GM21576 (cell line): Measurements from ENCODE around the gene SERPINI1.
"Not testable (repeated sequence)": the region's sequence is repeated elsewhere in the genome, so short reads cannot be mapped to it uniquely, and the experiment has no call there.

Experiments
- ATAC-seq: cut with Tn5 transposase; IDR thresholded peaks from one replicate; pipeline ENCODE4 v1.9.1; 2021; ENCODE audit warnings: mild to moderate bottlenecking, moderate library complexity; ENCODE audit not compliant: unreplicated experiment

SERPINI1 gene

DNA sequence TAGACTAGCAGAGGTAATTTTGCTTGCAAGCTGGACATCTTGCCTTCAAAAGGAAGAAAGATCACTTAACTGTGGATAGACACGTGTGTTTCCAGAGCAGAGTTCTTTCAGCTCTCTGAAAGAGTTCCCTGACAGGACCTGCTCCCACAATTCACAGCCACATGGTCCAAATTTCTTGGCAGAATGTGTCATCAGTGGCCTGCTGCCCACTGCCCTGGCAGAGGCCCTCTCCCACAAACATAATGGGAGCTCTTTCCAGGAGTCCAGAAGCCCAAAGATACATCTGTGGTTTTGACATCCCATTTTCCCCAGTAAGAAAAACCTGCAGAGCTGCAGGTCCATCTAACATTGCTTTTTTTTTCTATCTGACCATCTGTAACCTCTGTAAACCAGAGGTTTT is 48.3 kb downstream of the SERPINI1 start:
- no peak for ATAC-seq

DNA sequence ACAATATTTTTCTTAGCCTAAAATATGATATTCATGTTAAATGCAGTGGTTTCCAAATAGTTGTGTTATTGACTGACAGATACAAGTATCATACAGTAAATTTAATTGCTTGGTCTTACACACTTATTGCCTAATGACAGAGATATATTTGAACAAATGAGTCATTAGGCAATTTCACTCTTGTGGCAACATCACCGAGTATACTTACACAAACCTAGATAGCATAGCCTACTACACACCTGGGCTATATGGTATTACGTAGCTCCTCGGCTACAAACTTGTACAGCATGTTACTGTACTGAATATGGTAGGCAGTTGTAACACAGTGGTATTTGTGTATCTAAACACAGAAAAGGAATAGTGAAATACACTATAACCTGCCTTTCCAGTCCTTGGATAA is 50.3 kb downstream of the SERPINI1 start:
- no peak for ATAC-seq

DNA sequence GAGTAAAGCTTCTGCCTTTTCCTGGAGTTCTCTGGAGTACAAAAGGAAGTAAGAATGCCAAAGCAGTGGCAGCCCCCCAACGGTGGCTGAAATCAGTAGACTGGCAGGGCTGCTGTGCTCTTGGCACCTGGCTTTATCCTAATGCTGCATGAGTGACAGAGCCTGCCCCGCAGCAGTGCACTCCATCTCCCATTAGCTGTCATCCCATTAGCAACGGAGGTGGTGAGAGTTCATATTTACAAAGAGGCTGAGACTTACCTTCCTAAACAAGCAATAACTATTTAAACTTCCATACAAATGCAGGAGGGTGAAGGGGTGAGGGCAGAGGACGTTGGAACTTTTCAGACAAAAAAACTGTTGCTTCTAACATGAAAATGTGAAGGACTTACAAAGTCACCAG is 51.9 kb downstream of the SERPINI1 start:
- ATAC-seq, result no peak

DNA sequence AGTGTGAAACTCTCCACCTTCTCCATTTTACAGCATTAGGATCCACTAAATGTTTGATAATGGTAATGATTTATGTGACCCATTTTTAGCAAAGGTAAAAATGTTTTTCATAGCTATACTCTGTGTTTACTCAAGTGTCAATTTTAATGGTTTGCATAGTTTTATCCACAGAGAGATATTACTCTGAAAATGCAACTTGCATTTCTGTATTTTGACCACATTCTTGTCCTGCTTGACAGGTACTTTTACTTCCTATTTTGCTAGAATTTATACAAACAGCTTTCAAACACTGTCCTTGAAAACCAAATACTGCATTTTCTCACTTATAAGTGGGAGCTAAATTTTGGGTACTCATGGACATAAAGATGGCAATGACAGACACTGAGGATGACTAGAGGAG is 62.9 kb downstream of the SERPINI1 start:
- ATAC-seq, result peak; percentile 82

DNA sequence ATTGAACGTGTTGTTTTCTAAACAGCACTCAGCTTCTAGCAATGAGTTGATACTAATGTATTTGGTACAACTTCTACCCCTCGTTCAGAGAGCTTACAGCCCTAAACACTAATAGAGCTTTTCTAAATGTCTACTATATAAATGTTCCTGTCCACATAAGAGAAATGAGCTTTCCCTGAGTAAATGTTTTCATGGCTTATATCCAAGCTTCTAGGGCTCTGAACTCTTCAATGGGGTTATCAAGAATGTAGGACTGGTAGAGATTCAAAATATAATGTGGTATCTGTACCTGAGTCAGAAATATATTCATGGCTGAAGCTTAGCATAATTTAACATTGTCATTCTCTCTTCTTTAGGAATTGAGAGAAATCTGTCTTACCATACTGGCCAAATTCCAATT is 73.4 kb downstream of the SERPINI1 start:
- ATAC-seq, result no peak

DNA sequence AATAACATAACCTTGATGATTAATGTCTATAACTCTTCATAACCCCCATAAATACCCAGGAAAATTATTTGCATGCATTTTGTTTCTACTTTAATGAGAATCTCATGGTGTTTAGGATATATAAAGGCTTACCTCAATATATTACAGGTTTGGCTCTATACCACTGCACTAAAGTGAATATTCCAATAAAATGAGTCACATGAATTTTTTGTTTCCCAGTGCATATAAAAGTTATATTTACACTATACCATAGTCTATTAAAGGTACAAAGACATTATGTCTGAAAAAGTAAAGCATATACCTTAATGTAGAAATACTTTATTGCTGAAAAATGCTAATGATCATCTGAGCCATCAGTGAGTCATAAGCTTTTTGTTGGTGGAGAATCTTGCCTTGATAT is 74.7 kb downstream of the SERPINI1 start:
- no peak for ATAC-seq

DNA sequence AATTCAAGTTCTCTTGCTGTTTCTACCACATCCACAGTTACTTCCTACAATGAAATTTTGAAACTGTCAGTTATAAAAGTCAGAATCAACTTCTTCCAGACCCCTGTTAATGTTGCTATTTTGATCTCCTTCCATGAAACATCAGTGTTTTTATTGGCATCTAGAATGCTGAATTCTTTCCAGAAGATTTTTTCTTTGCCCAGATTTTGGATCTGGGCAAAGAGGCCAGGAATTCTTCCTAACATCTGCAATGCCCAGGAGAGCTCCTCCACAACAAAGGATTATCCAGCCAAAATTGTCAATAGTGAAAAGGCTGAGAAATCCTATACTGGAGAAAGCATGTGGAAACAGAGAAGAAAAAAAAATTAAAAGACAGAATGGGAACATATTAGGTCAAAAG is 75.5 kb downstream of the SERPINI1 start:
- no peak for ATAC-seq

DNA sequence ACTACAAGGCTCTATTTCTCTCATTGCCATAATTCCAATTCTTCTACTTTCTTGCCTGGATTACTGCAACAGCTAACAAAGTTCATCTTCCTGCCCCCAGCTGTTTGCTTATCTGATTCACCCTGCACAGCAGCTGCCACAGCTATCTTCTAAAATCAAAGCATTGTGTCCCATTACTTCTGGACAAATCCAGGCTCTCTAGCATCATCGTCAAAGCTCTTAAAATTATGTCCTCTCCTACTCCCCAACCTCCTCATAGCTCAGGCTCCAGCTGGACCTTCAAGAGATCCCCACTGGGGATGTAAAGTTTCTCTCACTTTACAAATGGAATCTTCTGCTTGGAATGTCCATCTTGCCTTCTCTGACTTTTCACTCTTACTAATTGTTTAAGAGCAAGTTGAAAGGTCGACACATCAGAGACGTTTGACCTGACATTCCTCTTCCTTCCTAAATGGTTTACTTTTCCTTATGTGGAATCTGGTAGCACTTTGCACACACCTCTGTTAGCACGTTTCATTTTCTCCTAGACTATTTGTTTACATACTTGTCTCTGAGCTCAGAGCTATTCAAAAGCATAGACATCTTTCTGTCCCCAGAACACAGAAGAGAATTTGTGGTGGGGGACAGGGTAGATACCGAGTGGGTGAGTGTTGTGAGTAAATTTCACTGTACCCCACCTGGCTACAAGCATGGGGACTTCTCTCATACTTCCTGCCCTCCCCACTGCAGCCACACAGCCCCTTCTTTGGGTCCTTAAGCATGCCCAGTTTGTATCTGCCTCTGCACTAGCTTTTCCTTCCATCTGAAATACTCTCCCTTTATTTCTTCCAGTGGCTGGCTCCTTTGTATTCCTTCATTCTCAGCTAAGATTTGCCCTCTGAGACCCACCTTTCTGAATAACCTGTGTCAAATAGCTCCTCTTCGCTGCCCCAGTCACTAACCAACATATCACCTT is 77.9 kb downstream of the SERPINI1 start:
- no peak for ATAC-seq

DNA sequence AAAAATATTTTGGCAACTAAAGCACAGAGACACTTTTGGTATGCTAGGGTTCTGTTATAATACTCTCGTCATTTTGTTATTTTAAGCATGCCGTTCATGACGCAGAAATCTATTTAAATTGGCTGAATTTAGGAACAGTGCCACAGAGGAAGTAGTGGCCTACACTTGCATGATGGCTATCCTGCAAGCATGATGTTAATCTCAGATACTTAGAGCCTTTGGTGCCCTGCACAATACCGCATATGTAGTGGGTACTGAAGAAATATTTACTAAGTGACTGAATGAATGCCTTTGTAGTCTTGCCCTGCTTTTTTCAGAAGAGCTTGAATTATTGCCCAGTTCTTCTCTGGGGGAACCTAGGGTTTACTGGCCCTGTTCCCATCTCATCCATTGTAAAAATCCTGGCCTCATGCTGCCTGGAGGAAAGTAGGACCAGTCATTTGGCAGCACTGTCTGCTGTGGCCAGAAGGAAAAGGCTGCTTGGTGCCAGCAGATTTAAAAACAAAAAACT is 79.0 kb downstream of the SERPINI1 start:
- ATAC-seq, result no peak

DNA sequence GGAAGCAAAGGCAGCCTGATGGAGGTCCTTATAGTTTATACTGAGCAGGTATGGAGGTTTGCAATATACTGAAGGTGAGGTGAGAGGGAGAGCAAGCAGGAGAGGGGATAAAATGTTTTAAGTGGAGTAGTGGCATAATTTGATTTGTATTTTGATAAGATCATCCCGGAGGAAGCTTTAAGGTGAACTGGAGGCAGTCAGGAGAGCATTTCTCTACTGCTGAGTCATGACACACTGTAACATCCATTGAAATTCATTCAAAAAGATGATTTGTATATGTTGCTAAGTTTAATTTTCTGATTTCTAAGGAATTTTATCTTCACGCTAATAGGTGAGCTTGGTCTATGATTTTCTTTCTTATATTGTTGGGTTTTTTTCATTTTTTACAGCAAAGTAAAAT is 81.4 kb downstream of the SERPINI1 start:
- ATAC-seq, result no peak

DNA sequence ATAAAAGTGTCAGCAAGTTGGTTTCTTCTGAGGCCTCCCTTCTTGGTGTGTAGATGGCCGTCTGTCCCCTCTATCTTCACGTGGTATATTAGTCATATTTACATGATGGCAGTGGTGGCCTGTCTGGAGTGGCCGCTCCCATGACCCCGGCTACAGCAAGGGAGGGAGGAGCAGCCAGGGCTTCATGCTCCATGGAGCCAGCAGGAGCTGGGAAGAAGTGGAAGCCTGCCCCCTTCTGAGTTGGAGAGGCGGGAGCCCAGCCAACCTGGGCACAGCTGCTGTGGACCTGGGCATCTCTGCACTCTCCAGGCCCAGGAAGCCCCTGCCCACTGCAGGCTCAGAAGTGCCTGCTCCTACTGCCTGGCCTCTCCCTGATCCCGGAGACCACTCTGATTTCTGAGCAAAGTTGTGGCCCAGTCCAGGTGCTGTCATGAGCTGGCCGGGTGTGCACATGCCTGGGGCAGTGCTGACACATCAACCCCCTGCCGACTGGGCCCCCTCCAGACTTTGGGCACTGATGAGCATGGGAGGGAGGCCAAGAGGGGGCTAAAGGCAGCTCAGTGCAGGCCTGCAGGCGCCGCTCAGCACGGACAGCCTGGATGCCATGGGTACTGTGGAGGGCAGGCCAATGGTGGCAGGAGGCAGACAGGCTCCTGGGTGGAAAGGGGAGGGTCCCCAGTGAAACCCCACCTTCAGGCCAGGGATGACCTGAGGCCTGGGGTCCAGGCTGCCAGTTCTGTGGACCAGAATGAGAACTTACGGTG is 84.8 kb downstream of the SERPINI1 start:
- ATAC-seq, result no peak

DNA sequence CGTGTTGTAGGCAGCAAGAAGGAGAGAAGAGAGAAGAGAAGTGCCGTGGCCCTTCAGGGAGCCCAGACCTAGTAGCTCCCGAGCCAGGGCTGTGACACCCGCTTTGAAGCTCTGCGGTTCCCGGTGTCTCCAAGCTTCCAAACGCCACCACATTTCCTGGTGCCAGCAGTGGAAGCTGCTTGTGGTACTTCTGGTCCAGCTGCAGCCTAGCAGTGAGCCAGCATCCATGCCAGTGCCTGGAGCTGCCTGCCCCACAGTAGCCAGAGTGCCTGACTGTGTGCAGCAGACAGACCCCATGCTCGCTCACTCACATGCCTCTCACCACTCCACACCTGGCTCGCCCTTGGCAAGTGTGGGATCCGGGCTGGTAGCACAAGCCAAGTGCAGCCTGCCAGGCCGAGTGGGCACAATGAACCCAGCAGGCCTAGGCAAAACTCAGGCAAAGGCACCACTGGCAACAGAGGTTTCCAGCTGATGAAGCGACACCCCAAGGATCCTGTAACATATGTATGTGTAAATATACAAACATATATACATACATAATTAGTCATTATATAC is 85.8 kb downstream of the SERPINI1 start:
- ATAC-seq, result no peak

DNA sequence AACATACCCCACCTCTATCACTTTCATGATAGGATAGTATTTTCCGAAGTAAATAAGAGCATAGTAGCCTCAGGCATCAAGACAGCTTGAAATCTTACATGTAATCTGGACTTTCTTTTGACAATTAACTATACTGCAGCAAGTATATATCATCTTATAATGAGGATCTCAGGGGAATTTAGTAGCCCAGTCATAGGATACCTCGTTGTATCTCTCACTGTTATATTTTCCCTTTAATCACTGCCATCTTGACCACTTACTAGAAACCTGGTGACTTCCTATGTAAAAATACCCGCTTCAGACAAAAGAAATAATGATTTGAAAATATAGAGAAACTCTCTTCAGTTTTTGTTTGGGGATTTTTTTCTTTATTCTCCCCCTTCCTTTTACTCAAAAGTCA is 88.2 kb downstream of the SERPINI1 start:
- ATAC-seq, result no peak

DNA sequence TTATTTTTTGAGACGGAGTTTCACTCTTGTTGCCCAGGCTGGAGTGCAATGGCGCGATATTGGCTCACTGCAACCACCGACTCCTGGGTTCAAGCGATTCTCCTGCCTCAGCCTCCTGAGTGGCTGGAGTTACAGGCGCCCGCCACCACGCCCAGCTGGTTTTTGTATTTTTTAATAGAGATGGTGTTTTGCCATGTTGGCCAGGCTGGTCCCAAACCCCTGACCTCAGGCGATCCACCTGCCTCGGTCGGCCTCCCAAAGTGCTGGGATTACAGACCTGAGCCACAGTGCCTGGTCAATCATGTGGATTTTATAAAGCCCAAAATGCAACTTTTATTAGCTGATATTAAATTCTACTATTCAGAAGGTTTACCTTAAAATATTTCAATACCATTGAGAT is 92.1 kb downstream of the SERPINI1 start:
- not testable (repeated sequence) for ATAC-seq

DNA sequence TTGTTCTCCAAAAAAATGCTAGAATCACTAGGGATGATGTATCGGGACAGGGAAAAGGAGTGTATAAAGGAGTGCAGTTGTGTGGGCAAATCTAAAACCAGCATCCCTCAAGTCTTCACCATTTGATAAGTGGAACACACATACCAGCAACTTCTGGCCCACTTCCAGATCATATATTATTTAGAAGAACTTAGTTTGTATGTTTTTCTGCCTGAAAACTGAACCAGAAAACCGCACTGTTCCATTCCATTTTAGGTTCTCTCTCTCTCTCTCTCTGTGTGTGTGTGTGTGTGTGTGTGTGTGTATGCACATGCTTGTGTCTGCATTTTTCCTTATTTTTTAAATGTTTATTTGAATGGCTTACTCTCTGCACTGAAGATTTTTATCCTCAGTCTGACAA is 93.5 kb downstream of the SERPINI1 start:
- ATAC-seq, result no peak

DNA sequence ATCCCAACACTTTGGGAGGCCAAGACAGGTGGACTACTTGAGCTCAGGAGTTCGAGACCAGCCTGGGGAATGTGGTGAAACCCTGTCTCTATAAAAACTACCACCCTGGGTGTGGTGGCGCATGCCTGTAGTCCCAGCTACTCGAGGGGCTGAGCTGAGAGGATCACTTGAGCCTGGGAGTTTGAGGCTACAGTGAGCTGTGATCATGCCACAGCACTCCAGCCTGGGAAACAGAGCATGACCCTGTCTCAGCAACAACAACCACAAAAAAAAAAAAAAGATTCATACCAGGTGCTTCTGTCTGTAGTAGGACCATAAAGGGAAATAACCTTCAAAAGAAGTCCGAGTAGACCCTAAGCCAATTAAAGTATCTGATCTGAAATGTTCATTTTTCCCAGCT is 94.5 kb downstream of the SERPINI1 start:
- ATAC-seq, result peak; percentile 73

DNA sequence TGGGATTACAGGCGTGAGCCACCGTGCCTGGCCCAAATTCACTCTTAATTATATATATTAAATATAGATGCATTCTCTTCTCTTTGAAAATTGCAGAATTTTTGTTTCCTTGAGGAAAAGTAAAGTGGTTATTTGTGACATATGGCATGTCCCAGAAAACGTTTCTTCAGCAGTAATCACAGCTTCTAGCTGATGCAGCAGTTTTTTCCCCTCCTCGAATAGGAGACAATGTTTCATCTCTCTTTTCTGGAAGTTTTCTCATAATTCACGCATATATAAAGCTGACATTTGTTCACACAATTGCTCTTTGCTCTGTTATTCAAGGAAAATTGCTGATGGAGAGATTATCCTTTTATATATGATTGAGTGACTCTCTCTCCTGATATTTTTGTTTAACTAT is 99.8 kb downstream of the SERPINI1 start:
- no peak for ATAC-seq

DNA sequence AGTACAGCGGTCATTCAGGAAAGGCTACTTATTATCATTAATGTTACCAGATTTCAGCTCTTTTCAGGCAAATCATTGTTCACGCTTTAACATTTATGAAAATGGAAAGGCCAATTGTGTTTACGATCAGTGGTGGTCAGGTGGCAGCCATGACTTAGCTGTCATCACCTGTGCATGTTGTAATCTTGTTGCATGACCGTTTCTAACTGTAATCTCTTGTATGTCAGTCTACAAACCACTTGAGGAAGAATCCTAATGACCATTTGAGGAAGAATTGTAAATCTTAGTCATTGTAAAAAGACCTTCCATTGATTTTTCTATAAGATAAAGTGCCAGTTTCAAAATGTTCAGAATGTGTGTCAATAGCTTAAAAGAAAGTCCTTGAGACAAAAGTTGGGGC is 100.4 kb downstream of the SERPINI1 start:
- no peak for ATAC-seq

DNA sequence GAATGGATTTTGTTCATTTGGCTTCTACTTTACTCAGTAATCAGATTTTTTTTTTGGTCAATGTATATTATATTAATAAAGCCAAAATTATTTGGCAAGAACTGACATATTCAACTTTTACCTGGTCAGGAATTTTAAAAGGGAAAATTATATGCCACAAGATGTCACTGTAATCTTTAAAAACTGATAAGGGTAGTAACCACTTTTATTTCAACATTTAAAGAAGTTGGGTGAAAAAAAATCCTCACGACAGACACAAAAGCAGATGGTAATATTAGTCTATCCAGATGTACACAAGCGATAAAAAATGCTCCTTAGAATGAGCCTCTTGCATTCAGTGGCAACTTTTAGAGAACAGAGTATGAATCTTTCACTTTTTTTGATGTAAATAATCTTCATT is 101.9 kb downstream of the SERPINI1 start:
- no peak for ATAC-seq

DNA sequence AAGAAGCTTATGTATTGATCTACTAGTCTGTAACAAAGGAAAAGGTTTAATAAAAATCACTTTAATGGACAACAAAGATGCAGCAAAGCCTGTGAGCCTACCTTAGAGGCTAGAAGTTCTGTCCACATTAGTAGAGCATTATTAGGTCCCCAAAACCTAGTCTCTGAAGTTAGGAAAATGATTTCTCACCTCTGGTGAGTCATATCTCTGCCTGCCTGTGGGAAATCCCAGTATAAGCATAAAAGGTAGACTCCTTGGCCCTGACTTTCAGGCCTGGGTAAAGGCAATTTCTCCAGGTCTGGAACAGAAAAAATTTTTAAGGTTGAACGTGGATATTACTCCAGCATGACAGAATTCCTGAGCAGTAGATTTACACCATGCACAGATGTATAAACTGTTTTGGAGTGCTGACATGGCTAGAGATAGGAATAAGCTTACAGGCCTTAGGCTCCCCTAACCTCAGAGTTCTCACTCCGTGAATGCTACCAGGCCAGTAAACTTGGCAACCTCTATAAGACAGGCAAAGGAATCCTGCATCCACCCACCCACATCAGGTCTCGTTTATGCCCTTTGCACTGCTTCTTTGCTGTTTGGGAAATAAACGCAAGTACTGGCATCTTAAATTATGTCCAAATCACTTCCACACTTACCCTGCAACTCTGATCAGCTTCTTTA is 104.1 kb downstream of the SERPINI1 start:
- no peak for ATAC-seq

DNA sequence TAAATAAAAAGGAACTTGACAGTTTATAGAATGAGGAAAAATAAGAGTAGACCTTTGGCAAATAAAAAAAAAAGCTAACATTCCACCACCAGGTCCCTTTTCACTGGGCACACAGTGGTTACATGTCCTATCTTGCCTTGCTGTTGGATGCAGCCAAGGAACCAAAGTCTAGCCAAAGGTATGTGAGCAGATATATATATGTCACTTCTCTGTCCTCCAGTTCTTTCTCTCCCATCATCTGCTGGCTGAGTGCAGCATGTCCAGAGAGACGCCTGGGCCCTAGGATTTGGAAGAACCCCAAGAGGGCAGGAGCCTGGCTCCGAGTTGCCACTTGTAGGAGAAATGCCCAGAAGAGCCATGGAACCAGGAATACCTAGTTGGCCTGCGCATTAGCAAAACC is 104.7 kb downstream of the SERPINI1 start:
- ATAC-seq, result no peak
